B cell (primary cell): ENCODE results near the gene BRSK2.

Source experiments
- CTCF ChIP-seq: fragments of 200-600 bp; IDR thresholded peaks from one replicate; pipeline ENCODE4 v1.8.0; 2022; ENCODE audit warnings: antibody characterized with exemption, mild to moderate bottlenecking
- EZH2 ChIP-seq: IDR thresholded peaks from 2 replicates; pipeline ENCODE4 v1.6.1; 2012; ENCODE audit warnings: borderline replicate concordance, low read depth, mild to moderate bottlenecking, moderate library complexity, low read length; ENCODE audit not compliant: insufficient read depth, poor library complexity, severe bottlenecking

- TF ChIP-seq EZH2 (no peak), CTCF (no peak)
These were observed 6.1 kb downstream of the BRSK2 start for GRCh38 chr11:1395773-1396374.
